DOHH2 (cell line): ENCODE results near the gene ERC2.

ENCODE experiments used
- EZH2phosphoT487 ChIP-seq: fragments of 200-600 bp; sonication (generic); IDR thresholded peaks from 2 replicates; pipeline ENCODE4 v1.6.1; 2017; ENCODE audit warnings: borderline replicate concordance, mild to moderate bottlenecking, antibody characterized with exemption, low read length, moderate library complexity, mixed read lengths
- TF ChIP-seq, protein P1 (sequence below): fragments of 200-600 bp; sonication (generic); IDR thresholded peaks from one replicate; pipeline ENCODE4 v1.5.1; 2014; ENCODE audit warnings: antibody characterized with exemption, mild to moderate bottlenecking, low read depth, low read length; ENCODE audit not compliant: poor library complexity, severe bottlenecking

DNA sequence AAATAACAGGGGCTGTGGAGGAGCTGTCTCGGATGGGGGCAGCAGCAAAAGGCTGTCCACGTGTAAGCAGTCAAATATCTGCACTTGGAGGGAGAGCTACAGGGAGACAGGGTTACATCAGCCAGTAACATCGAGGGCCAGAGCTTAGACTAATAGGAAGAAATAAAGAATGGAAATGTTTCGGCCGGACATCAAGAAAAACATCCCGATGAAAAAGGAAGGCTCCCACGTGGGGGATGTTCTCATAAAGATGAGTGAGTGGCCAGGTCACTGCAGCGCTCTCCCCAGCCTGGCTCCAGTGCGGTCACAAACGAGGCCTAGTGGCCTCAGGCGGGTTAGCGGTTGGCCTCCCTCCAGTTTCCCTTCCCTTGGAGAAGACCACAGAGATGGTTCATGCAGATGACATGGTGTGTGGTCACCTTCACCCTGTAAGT, 925.1 kb downstream of the ERC2 start:
- TF ChIP-seq, protein P1, sequence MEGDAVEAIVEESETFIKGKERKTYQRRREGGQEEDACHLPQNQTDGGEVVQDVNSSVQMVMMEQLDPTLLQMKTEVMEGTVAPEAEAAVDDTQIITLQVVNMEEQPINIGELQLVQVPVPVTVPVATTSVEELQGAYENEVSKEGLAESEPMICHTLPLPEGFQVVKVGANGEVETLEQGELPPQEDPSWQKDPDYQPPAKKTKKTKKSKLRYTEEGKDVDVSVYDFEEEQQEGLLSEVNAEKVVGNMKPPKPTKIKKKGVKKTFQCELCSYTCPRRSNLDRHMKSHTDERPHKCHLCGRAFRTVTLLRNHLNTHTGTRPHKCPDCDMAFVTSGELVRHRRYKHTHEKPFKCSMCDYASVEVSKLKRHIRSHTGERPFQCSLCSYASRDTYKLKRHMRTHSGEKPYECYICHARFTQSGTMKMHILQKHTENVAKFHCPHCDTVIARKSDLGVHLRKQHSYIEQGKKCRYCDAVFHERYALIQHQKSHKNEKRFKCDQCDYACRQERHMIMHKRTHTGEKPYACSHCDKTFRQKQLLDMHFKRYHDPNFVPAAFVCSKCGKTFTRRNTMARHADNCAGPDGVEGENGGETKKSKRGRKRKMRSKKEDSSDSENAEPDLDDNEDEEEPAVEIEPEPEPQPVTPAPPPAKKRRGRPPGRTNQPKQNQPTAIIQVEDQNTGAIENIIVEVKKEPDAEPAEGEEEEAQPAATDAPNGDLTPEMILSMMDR: no peak
- no peak for TF ChIP-seq EZH2phosphoT487
